ENCODE measurements around the gene CPE.
"Not testable (repeated sequence)": the region's sequence is repeated elsewhere in the genome, so short reads cannot be mapped to it uniquely, and the experiment has no call there.

The CPE gene

GRCh38 chr4:165470009-165470408 is 91.2 kb downstream of the CPE start:
- no peak for DNase-seq

- DNase-seq, result no peak
These were observed 94.3 kb downstream of the CPE start for GRCh38 chr4:165472943-165473676.

- no peak for DNase-seq
These were observed 96.2 kb downstream of the CPE start for GRCh38 chr4:165474784-165475705.

DNA sequence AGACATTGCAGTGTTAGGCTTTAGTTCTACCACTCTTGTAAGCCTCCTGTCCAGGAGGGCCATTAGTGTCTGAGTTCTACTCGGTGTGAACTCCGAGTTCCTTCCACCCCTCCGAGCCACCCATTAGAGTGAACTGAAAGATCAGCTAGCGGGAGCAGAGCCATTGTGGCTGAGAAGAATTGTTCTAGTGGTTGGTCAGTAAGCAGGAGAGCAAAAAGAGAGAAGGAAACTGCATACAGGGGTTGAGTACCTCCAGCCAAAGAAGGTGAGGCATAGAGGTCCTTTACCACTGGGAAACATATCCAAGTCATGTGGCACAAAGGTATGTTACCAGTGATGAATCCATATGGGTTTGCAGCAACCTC is 96.9 kb downstream of the CPE start:
- DNase-seq, result no peak

DNA sequence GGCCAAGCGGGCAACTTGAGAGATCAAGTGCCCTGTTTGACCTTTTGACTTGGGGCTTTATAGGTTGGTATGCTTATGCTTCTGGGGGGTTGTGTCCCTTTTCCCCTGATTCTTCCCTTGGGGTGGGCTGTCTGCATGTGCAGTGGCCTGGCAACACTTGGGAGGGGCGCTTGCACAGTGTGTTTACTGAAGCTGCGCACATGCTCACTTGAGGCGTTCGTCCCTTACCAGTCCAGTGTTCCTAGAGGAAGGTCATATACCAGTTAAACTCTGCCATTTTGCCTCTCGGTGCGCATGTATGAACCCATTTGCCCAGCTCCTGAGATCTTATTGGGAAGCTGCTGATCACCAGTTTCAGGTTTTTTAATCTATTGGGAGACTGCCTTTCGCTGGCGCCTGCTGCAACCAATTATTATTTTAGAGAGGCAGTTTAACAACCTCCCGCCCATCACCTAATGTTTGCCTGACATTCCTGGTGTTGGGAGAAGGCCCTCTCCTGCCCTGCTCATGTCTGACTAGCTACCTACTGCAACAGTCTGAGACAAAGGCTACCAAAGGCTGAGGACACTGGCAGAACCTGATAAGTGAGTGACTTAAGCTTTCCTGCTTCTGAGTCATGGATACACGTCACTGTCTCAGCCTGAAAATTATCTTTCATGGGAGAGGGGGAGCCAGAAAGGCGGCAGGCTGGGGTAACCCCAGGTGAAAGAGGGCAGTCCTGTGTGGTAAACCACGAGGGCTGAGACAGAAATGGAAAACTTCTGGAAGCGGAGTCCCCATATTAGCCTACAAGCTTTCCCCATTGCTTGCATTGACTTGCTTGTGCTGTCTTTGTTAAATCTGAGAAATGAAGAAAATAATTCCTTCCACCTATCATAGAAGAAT is 97.6 kb downstream of the CPE start:
- DNase-seq, result no peak

GRCh38 chr4:165477799-165478198 is 99.0 kb downstream of the CPE start:
- no peak for DNase-seq

- no peak for DNase-seq
These were observed 99.5 kb downstream of the CPE start for GRCh38 chr4:165478260-165478659.

GRCh38 chr4:165481053-165481835 is 102.4 kb downstream of the CPE start:
- DNase-seq, result no peak

GRCh38 chr4:165489786-165490185 is 111.0 kb downstream of the CPE start:
- DNase-seq, result no peak

DNA sequence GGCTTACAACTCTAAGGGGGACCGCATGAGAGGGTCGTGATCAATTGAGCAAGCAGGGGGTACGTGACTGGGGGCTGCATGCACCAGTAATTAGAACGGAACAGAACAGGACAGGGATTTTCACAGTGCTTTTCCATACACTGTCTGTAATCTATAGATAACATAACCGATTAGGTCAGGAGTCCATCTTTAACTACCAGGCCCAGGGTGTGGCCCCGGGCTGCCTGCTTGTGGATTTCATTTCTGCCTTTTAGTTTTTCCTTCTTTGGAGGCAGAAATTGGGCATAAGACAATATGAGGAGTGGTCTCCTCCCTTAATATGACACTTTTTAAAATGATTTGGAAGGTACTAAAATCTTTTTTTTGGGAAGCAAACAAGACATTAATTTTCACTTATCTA is 113.8 kb downstream of the CPE start:
- not testable (repeated sequence) for DNase-seq

DNA sequence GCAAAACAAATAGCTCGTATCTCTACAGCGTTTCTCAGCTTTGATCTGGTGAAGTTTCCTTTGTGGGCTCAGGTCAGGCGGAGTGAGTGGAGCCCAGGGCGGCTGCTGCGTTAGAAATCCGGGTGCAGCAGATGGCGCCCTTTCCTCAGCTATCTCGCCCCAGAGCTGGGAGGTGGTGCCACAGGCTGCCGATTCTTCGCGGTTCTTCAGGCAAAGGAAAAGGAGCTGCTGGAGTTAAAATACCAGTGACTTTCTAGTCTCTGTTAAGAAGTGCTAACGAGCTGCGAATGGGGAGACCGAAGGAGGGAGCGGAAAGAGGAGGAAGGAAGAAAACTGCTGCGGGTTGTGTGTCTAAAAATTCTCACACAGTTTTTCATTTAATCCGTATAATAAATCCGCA is 114.6 kb downstream of the CPE start:
- peak; percentile 60 for DNase-seq

DNA sequence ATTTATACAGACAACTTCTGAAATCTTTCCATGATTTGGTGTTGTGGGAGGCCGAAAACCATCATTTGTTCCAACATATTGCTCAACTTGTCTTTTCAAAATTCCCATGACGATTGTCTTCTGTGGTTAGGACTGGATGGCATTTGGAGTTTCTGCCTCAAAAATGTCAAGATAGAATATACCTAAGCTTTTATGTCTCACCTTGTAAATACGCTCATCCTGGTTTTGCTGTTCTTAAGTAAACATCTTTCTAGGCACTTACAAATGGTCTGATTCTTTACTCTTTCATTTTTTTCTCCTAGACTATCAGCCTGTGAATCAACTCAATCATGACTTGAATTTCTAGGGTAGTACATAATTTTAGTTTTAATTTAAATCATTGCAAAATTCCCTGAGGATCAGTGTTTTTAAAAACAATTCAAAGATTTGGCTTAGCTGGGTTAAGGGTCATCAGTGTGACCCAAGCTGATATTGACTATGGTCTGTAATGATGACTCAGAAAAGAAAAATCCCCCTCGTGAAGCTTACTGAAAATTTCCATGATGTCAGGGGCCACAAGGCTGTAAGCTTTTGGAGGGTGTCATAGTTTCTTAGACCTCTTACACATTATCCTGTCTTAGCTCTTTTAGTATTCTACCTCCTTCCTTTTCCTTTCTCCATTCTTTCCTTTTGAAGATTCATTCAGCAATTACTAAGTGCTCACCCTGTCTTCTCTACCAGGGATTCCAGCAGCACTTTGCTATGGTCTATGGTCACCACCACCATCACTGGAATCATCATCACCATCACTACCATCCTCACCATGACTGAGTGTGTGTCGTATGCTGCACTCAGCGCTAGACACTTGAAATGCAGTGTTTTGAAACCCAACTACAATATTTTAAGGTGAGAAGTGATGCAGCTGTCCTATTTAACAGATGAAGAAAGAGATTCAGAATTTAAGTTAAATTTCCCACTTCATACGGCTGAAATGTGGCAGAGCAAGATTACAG is 124.4 kb downstream of the CPE start:
- DNase-seq, result no peak

DNA sequence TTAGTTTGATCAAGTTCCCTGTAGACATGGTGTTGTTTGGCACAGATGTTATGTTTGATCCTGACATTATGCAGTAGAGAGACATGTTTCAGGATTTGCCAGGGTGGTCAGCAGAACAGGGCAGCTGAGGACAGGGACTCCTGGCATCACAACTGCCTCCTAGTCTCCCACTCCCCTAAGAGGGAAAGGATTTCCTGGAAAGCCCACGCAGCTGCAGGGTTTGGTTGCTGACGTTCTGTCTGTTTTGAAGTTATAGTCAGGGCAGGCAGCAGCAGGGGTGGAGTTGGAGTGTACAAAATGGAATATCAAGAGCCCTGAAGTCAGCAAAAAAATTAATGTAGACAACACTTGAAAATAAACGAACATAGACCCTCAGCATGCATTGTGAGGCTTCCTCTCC is 125.4 kb downstream of the CPE start:
- DNase-seq, result no peak

DNA sequence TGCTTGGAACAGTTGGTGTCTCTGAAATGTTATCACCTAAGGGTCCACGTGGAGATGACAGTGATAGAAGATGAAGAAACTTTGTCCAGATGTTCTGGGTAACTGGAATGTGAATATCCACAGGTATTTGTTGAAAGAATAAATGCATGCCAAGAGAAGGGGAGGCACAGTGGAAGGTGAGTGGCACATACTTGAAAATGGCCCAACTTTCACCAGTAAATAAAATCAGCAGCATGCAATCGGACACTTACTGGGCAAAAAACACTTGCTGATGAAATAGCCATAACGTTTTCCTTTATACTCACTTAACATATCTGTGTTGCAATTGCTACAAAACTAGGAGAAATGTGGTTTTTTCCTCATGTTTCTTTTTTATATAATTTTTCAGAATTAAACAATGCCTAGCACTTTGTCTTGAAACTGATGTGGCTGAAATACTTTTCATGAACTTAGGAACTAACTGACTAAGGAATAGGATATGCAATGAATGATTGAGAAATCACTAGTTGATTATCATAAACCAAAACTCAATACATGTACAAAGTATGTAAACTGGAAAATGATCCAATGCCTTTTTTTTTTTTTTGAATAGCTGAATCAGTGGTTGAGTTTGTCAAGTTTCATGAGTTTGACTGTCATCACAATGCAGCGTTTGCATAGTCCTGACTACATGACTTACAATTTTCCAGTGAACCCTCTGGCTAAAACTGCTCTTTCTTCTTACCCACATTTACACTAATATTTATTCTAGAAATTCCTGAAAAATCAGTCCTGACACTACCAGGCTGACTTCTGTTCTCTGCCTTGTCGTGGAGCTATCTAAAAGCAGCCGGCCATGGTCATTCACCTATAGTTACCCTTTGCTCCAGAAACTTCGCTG is 127.4 kb downstream of the CPE start:
- DNase-seq, result no peak

GRCh38 chr4:165506849-165507248 is 128.0 kb downstream of the CPE start:
- no peak for DNase-seq

- DNase-seq, result no peak
These were observed 128.6 kb downstream of the CPE start for GRCh38 chr4:165507381-165507780.

GRCh38 chr4:165508372-165509120 is 129.7 kb downstream of the CPE start:
- no peak for DNase-seq

DNA sequence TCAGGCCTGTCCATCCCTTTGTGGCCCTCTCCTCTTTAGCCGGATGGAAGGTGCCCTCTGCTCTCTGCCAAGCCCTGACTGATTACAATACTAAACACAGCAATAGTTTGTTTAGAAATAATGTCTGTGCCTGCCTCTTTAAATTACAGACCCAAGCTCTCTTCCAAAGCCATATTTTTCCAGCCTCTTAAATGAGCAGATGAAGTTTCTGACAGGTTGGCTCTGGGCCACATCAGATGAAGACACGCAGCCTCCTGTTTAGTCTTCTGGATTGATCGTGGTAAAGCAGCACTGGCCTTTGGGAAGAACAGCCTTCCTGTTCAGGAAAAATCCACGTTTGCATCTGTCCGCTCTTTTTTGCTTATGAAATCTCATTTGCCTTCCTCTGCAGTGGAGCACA is 133.6 kb downstream of the CPE start:
- DNase-seq, result no peak

DNA sequence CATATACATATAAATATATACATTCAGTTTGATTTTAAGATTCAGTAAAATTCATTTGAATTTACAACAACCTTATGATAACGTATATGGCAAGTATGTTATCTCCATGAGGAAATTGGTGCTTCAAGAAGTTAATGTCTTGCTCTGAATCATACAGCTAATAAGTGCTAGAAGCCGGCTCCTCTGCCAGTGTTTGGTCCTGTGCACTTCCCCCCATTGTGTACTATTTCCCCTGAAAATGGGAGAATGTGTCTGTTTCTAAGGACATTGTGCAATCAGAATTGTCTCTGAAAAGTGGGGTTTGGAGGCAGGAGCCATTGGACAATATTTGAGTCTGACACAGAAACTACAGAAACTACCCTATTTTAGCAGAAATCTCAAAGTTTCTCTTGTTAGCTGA is 135.9 kb downstream of the CPE start:
- no peak for DNase-seq

All from stimulated activated CD4-positive, alpha-beta T cell treated with anti-CD3 and anti-CD28 coated beads, Interleukin-12 subunit alpha, Interleukin-12 subunit beta, amount 100 ng/mL, for 4 hours (primary cell).